ENCODE data around the gene KLK15.

GRCh38 chr19:50827476-50827875 lies 5.9 kb downstream of the KLK15 start:
- TF ChIP-seq ZNF510 (CRISPR knock-in tag; IDR thresholded peaks at IDR 0.05; ENCODE audit: low read depth): no peak
- no peak for TF ChIP-seq ZBTB43 (CRISPR knock-in tag; conservative IDR thresholded peaks at IDR 0.05)
- TF ChIP-seq ZNF160 (CRISPR knock-in tag; IDR thresholded peaks at IDR 0.05): no peak
- no peak for TF ChIP-seq POLR2A (IDR thresholded peaks at IDR 0.05; ENCODE audit: insufficient read depth in 1 of 2, low read depth in 2 of 2, low read length in 2 of 2)
- TF ChIP-seq IKZF5 (CRISPR knock-in tag; IDR thresholded peaks at IDR 0.05): no peak
- TF ChIP-seq ESRRA (CRISPR knock-in tag; IDR thresholded peaks at IDR 0.05; ENCODE audit: low read depth): no peak
